CD4-positive, CD25-positive, alpha-beta regulatory T cell (primary cell): ENCODE results near the gene EBLN1. TPM values are rescaled to one million over a fixed set of nuclear protein-coding genes. Genes with fewer than 3 reads are reported as not detected.

Source experiments
- ATAC-seq, 2 donors: fragments of 150-1000 bp; cut with Tn5 transposase; one replicate each; pipeline ENCODE4 v1.10.0; 2021; ENCODE audit warnings: low read depth in 2 of 2, moderate number of reproducible peaks in 2 of 2, moderate library complexity in 1 of 2
- DNase-seq, 3 donors: peaks; one replicate each; pipeline versions ENCODE4 v3.0.0 to v3.0.0-alpha.2; 2012 to 2022; ENCODE audit warnings: mixed read lengths in 1 of 3
- H3K27ac ChIP-seq: one replicate; pipeline ENCODE4 v1.7.0; 2013; ENCODE audit warnings: mild to moderate bottlenecking, low read length; ENCODE audit not compliant: insufficient read depth, poor library complexity, severe bottlenecking
- H3K27me3 ChIP-seq: one replicate; pipeline ENCODE4 v1.7.0; 2013; ENCODE audit warnings: low read length; ENCODE audit not compliant: control insufficient read depth, insufficient read depth
- H3K36me3 ChIP-seq: one replicate; pipeline ENCODE4 v1.7.0; 2013; ENCODE audit warnings: mild to moderate bottlenecking, low read length, moderate library complexity; ENCODE audit not compliant: control insufficient read depth, insufficient read depth
- H3K4me1 ChIP-seq: 2 replicates; pipeline ENCODE4 v1.7.0; 2013; ENCODE audit warnings: mild to moderate bottlenecking, low read length; ENCODE audit not compliant: insufficient read depth, control insufficient read depth, poor library complexity, severe bottlenecking
- H3K4me3 ChIP-seq: one replicate; pipeline ENCODE4 v1.7.0; 2013; ENCODE audit warnings: low read depth, mild to moderate bottlenecking, low read length, moderate library complexity
- H3K9me3 ChIP-seq, 2 experiments: 1 replicate in 1 of 2; 2 replicates in 1 of 2; pipeline ENCODE4 v1.7.0; 2013; ENCODE audit warnings: low read length in 2 of 2, mild to moderate bottlenecking in 1 of 2, moderate library complexity in 1 of 2; ENCODE audit not compliant: control insufficient read depth in 2 of 2
- H3K27ac Mint-ChIP-seq, 3 donors: one replicate each; pipeline ENCODE4 v1.8.0; 2020 to 2022; ENCODE audit warnings: mild to moderate bottlenecking in 3 of 3, mixed read lengths in 3 of 3, moderate library complexity in 2 of 3
- H3K27me3 Mint-ChIP-seq: one replicate; pipeline ENCODE4 v1.8.0; 2022; ENCODE audit warnings: mild to moderate bottlenecking, mixed read lengths
- H3K36me3 Mint-ChIP-seq: one replicate; pipeline ENCODE4 v1.8.0; 2020; ENCODE audit warnings: mixed read lengths
- H3K4me1 Mint-ChIP-seq, 4 donors: one replicate each; pipeline ENCODE4 v1.8.0; 2020 to 2022; ENCODE audit warnings: mixed read lengths in 4 of 4, mild to moderate bottlenecking in 1 of 4
- H3K4me3 Mint-ChIP-seq, 4 donors: one replicate each; pipeline ENCODE4 v1.8.0; 2020 to 2022; ENCODE audit warnings: mild to moderate bottlenecking in 4 of 4, mixed read lengths in 4 of 4, moderate library complexity in 3 of 4
- H3K9me3 Mint-ChIP-seq, 7 donors: one replicate each; pipeline ENCODE4 v1.8.0; 2020 to 2022; ENCODE audit warnings: mixed read lengths in 7 of 7, mild to moderate bottlenecking in 3 of 7, moderate library complexity in 2 of 7
- polyA plus RNA-seq, 4 donors: library from polyadenylated mRNA; unstranded; fragments of 300-500 nt; fragmentation: Illumina TruSeq; gene quantifications; one replicate each; pipeline ENCODE4 v1.2.3, GENCODE V29; 2021
- total RNA-seq: library from RNA; stranded (reverse); gene quantifications from one replicate; pipeline ENCODE4 v1.2.3, GENCODE V29; 2022

EBLN1 gene
- total and polyA plus RNA-seq, 5 donors from 2014 or later: not detected

DNA sequence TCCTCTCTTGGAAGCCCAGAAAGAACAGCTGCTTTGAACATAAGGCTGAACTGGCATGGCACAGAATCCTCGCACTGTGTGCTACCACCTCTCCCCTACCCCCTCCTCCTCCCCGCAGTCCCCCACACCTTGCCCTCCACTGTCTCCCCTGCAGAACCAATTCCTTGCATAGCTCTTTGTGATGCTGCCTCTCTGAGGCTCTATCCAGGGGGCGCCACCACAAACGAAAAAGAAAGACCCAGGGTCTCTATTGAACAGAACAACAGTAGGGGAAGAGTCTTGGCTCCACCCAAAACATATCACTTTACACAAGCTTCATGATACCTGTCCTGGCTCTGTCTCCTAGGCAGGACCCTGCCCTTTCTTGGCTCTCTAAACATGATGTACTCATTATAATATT, 26.2 kb upstream of the EBLN1 start:
- Mint-ChIP-seq H3K9me3 (peaks cover 0 to 7% (median 1%) of the 10 kb centered on the region in 7 donors), H3K27ac (peak overlapping the region in 1 of 3 donors; percentile 63), H3K27me3 (peaks cover 16% of the 10 kb centered on the region), H3K36me3 (no peaks in the 10 kb centered on the region), H3K4me1 (peaks cover 6 to 20% (median 16%) of the 10 kb centered on the region in 4 donors), H3K4me3 (no peak overlapping the region)
- DNase-seq (peak in 1 of 3 donors; percentile 27), ATAC-seq (no peak)
- no peaks in the 10 kb centered on the region for H3K4me1 ChIP-seq
- no peak overlapping the region for H3K4me3 ChIP-seq
- no peaks in the 10 kb centered on the region for H3K36me3 ChIP-seq
- H3K27me3 ChIP-seq: peaks cover 11% of the 10 kb centered on the region
- H3K27ac ChIP-seq: no peak overlapping the region
- H3K9me3 ChIP-seq: peaks cover 0 to 3% of the 10 kb centered on the region in 2 experiments

GRCh38 chr10:22243321-22243720, 25.5 kb upstream of the EBLN1 start:
- Histone ChIP-seq H3K27ac (no peak overlapping the region), H3K27me3 (peaks cover 13% of the 10 kb centered on the region), H3K4me3 (no peak overlapping the region), H3K36me3 (no peaks in the 10 kb centered on the region), H3K9me3 (peaks cover 0 to 3% of the 10 kb centered on the region in 2 experiments), H3K4me1 (no peaks in the 10 kb centered on the region)
- H3K4me1 Mint-ChIP-seq: peaks cover 6 to 18% (median 16%) of the 10 kb centered on the region in 4 donors
- ATAC-seq: no peak
- DNase-seq: no peak
- no peak overlapping the region for H3K4me3 Mint-ChIP-seq
- H3K27me3 Mint-ChIP-seq: peaks cover 22% of the 10 kb centered on the region
- H3K9me3 Mint-ChIP-seq: peaks cover 0 to 7% (median 1%) of the 10 kb centered on the region in 7 donors
- H3K36me3 Mint-ChIP-seq: no peaks in the 10 kb centered on the region
- H3K27ac Mint-ChIP-seq: peak overlapping the region in 2 of 3 donors; percentile 9 to 63

GRCh38 chr10:22231260-22231659, 13.4 kb upstream of the EBLN1 start:
- Histone ChIP-seq H3K36me3 (no peaks in the 10 kb centered on the region), H3K4me1 (peaks cover 26% of the 10 kb centered on the region), H3K4me3 (peak overlapping the region; percentile 90), H3K27ac (no peak overlapping the region), H3K27me3 (peaks cover 8% of the 10 kb centered on the region), H3K9me3 (no peaks in the 10 kb centered on the region)
- peaks cover 4% of the 10 kb centered on the region for H3K36me3 Mint-ChIP-seq
- DNase-seq: no peak
- H3K4me3 Mint-ChIP-seq: peak overlapping the region in 3 of 4 donors; percentile 88 to 99 (median 95)
- H3K27me3 Mint-ChIP-seq: peaks cover 66% of the 10 kb centered on the region
- H3K9me3 Mint-ChIP-seq: peaks cover 0 to 6% (median 0%) of the 10 kb centered on the region in 7 donors
- H3K27ac Mint-ChIP-seq: no peak overlapping the region
- H3K4me1 Mint-ChIP-seq: peaks cover 11 to 21% (median 19%) of the 10 kb centered on the region in 4 donors
- no peak for ATAC-seq

DNA sequence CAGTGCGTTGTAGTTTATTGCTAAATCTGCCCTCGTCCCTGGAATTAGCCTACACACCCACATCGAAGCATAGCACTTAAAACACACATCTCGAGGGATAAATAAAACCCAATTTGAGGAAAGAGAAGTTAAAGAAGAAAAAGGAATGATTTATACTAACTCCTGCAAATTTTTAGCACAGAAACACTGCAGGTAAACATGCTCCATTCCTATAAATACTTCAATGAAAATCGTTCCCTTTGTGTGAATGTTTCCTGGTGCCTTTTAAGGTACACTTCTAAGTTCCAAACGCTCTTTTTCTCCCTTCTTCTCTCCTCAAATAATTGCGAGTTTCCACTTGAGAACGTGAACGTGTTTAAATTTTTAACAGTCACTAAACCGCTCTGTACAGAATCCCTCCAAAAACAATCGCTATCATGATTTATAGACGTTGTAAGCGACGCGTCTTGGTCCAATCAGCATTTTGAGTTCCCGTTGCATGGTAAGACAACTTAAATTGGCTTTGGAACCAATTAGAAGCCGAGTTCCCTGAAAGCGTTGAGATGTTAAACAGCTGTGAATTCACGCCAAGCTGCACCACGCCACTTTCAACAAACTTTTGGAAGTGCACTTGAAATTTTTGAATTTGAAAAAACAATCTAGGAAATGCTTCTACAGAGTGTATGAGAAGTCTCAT, 12.5 kb upstream of the EBLN1 start:
- H3K4me3 ChIP-seq: peak overlapping the region; percentile 90
- H3K27me3 ChIP-seq: peaks cover 13% of the 10 kb centered on the region
- Mint-ChIP-seq H3K27me3 (peaks cover 64% of the 10 kb centered on the region), H3K4me3 (peak overlapping the region; percentile 87 to 99 (median 92)), H3K9me3 (peaks cover 0 to 4% (median 0%) of the 10 kb centered on the region in 7 donors), H3K4me1 (peaks cover 11 to 21% (median 19%) of the 10 kb centered on the region in 4 donors), H3K27ac (peak overlapping the region; percentile 96 to 99 (median 99)), H3K36me3 (peaks cover 4% of the 10 kb centered on the region)
- H3K36me3 ChIP-seq: no peaks in the 10 kb centered on the region
- DNase-seq: peak in 2 of 3 donors; percentile 44 to 74
- ATAC-seq: peak; percentile 26 to 32
- H3K9me3 ChIP-seq: no peaks in the 10 kb centered on the region
- peaks cover 26% of the 10 kb centered on the region for H3K4me1 ChIP-seq
- peak overlapping the region; percentile 34 for H3K27ac ChIP-seq

- peak overlapping the region; percentile 96 to 99 (median 99) for H3K27ac Mint-ChIP-seq
- peaks cover 0 to 4% (median 0%) of the 10 kb centered on the region in 7 donors for H3K9me3 Mint-ChIP-seq
- peaks cover 11 to 21% (median 19%) of the 10 kb centered on the region in 4 donors for H3K4me1 Mint-ChIP-seq
- no peak for ATAC-seq
- Histone ChIP-seq H3K36me3 (no peaks in the 10 kb centered on the region), H3K27ac (peak overlapping the region; percentile 34), H3K27me3 (peaks cover 16% of the 10 kb centered on the region), H3K4me1 (peaks cover 26% of the 10 kb centered on the region), H3K4me3 (peak overlapping the region; percentile 90), H3K9me3 (no peaks in the 10 kb centered on the region)
- H3K4me3 Mint-ChIP-seq: peak overlapping the region; percentile 87 to 99 (median 92)
- H3K36me3 Mint-ChIP-seq: peaks cover 4% of the 10 kb centered on the region
- peaks cover 64% of the 10 kb centered on the region for H3K27me3 Mint-ChIP-seq
- DNase-seq: no peak
Observed at GRCh38 chr10:22229802-22230157, 12.0 kb upstream of the EBLN1 start.

DNA sequence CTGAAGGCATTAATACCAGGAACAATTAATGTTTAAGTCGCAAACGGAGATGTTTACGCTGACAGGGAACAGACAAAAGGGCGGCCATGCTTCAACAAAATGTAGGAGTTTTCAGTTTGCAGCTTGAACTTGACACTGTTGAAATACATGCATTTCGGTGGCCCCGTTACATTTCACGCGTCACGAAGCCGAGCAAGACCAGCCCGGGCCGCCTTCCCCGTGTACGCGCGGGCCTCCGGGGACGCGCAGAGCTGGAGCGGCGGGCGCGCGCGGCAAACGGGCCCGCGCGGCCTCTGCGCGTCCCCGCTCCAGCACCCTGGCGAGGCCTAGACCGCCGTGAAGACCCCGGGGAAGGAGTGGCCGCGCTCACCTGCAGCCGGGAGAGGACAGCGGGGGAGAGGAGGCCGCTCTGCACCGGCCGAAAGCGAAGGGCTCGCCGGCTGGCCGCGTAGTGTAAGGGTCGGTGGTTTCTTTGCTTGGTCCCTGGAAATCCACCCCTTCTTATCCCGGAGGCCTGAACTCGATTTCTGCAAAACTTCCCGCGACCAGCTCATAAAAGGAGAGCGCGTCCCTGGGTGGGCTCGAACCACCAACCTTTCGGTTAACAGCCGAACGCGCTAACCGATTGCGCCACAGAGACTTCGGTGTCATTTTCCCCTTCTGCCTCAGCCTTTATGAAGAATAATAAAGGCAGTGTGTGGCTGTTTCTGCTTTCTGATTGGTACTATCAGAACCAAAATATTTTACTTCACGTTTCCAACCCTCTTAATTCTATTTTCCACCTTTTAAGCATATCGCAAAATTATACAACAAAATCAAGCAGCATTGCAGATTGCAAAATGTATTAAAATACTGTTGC, 11.4 kb upstream of the EBLN1 start:
- no peaks in the 10 kb centered on the region for H3K36me3 ChIP-seq
- H3K27me3 ChIP-seq: peaks cover 16% of the 10 kb centered on the region
- Mint-ChIP-seq H3K27me3 (peaks cover 64% of the 10 kb centered on the region), H3K4me3 (peak overlapping the region; percentile 87 to 99 (median 92)), H3K9me3 (peaks cover 0 to 4% (median 0%) of the 10 kb centered on the region in 7 donors), H3K36me3 (peaks cover 4% of the 10 kb centered on the region), H3K27ac (peak overlapping the region; percentile 96 to 99 (median 99)), H3K4me1 (peaks cover 11 to 21% (median 19%) of the 10 kb centered on the region in 4 donors)
- peaks cover 26% of the 10 kb centered on the region for H3K4me1 ChIP-seq
- H3K27ac ChIP-seq: peak overlapping the region; percentile 60
- ATAC-seq: peak; percentile 78 to 87
- no peaks in the 10 kb centered on the region for H3K9me3 ChIP-seq
- peak; percentile 73 to 90 (median 86) for DNase-seq
- peak overlapping the region; percentile 90 for H3K4me3 ChIP-seq

DNA sequence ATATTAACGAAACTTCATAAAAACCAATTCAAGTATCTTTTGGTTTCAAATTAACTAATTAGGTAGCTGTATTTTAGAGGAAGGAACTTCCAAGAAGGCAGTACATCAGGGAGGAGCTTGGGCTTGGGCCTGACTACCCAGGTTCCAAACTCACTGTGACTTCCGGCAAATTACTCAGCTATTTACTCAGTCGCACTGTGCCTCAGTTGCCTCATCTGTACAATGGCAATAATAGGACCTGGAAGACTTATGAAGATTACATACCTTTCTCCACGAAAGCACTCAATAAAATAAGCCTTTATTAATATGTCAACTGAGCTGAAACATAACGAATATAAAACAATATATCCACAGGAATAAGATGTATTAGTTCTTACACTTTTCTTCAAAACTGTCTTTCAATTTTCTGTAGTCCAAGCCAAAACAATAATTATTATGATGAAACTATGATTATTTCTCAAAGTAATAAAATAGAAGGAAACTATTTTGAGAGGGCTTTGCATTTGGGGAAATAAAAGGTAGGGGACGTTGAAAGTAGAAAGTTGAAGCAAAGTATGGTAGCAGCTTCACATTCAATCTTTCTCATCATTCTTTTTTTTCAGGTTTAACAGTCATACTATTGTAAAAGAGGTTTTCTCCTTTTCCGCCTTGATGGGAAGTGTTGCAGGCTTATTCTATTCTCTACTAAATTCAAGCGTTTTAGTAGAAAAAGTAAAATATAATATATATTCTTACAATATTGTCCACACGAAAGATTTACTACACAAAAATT, 10.5 kb upstream of the EBLN1 start:
- DNase-seq: peak in 1 of 3 donors; percentile 19
- H3K4me1 ChIP-seq: peaks cover 26% of the 10 kb centered on the region
- H3K4me3 Mint-ChIP-seq: peak overlapping the region; percentile 87 to 99 (median 92)
- peaks cover 11 to 21% (median 19%) of the 10 kb centered on the region in 4 donors for H3K4me1 Mint-ChIP-seq
- H3K36me3 ChIP-seq: no peaks in the 10 kb centered on the region
- H3K9me3 Mint-ChIP-seq: peaks cover 0 to 4% (median 0%) of the 10 kb centered on the region in 7 donors
- no peak for ATAC-seq
- H3K4me3 ChIP-seq: peak overlapping the region; percentile 90
- H3K27me3 ChIP-seq: peaks cover 15% of the 10 kb centered on the region
- peak overlapping the region; percentile 52 to 99 (median 70) for H3K27ac Mint-ChIP-seq
- H3K27ac ChIP-seq: peak overlapping the region; percentile 60
- peaks cover 4% of the 10 kb centered on the region for H3K36me3 Mint-ChIP-seq
- peaks cover 58% of the 10 kb centered on the region for H3K27me3 Mint-ChIP-seq
- no peaks in the 10 kb centered on the region for H3K9me3 ChIP-seq
